ENCODE data around the gene KCNK15.

KCNK15 gene

DNA sequence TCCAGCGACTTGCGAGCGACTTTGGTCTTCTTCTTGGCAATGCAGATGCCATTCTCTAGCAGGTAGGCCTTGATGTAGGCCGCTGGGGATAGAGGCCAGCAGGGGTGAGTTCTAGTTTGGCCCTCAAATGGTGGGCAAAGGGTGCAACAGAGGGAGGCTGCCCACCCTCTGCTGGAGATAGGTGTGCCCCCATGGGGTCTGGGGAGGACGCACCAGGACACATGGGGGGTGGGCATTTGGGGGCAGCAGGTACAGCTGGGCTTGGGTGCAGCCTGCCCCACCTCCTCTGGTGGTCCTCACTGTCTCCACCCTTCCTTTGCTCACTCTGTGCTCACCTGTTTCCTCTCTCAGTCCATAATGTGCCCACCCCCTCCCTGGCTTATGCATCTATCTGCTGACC, 11.3 kb downstream of the KCNK15 start:
- Histone ChIP-seq H3K4me1 (ENCODE audit: insufficient read depth, low read length, poor library complexity, severe bottlenecking) (no peaks in the 10 kb centered on the region), H3K79me2 (ENCODE audit: insufficient read depth, low read length) (no peaks in the 10 kb centered on the region), H3K36me3 (ENCODE audit: insufficient read depth, low read length) (no peaks in the 10 kb centered on the region), H4K20me1 (ENCODE audit: insufficient read depth, low read length, poor library complexity, severe bottlenecking) (no peaks in the 10 kb centered on the region), H3K9me2 (replicated peaks; ENCODE audit: low read depth, low read length) (no peaks in the 10 kb centered on the region), H3K4me2 (ENCODE audit: low read depth, low read length, poor library complexity, severe bottlenecking) (no peak overlapping the region), H3K9me3 (ENCODE audit: insufficient read depth, low read depth, low read length) (no peaks in the 10 kb centered on the region), H3K9ac (ENCODE audit: low read depth, low read length, poor library complexity, severe bottlenecking) (no peak overlapping the region), H2AFZ (ENCODE audit: low read length) (no peak overlapping the region), H3K4me3 (ENCODE audit: low read length, poor library complexity, severe bottlenecking) (no peak overlapping the region), H3K27me3 (ENCODE audit: insufficient read depth, low read length, poor library complexity, severe bottlenecking) (no peaks in the 10 kb centered on the region), H3F3A (ENCODE audit: low read depth) (no peaks in the 10 kb centered on the region)
- TF ChIP-seq EZH2phosphoT487 (IDR thresholded peaks at IDR 0.05; ENCODE audit: borderline replicate concordance) (no peak), CTCF (conservative IDR thresholded peaks at IDR 0.05; ENCODE audit: low read length) (no peak)

DNA sequence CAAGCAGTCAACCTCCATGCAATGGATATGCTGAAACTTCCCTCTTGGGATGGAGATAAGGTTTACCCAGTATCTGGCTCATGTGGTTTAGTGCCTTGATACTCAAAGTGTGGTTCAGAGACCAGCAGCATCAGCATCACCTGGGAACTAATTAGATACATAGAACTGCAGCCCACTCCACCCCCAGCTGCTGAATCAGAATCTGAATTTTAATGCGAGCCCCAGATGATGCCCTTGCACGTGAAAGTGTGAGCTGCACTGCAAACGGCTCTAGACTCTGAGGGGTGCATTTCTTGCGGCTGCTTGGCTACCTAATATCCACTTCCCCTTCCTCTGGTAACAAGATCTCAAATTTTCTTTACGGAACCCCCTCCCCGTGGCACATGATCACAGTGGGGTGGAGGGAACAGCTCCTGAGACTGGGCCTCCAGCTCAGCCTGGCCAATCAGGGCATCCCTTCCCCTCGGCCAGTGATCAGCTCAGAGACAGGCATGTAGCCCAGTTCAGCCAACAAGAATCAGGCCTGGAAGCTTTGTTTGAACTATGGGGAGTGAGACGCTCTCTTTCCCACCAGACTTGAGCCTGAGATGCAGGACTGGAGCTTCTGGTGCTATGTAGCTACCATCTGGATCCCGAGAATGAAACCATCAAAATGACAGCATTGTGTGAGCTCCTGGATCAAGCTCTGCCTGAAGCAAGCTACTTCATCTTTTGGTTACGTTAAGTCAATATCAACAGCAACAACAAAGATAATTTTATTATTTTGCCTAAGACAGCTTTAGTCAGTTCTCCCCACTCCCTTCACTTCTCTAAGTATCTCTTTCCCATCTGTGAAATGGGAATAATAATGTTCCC, 12.8 kb downstream of the KCNK15 start:
- Histone ChIP-seq H2AFZ (ENCODE audit: low read length) (no peak overlapping the region), H3K27me3 (ENCODE audit: insufficient read depth, low read length, poor library complexity, severe bottlenecking) (no peaks in the 10 kb centered on the region), H3K4me3 (ENCODE audit: low read length, poor library complexity, severe bottlenecking) (no peak overlapping the region), H3K9ac (ENCODE audit: low read depth, low read length, poor library complexity, severe bottlenecking) (no peak overlapping the region), H4K20me1 (ENCODE audit: insufficient read depth, low read length, poor library complexity, severe bottlenecking) (no peaks in the 10 kb centered on the region), H3K4me1 (ENCODE audit: insufficient read depth, low read length, poor library complexity, severe bottlenecking) (no peaks in the 10 kb centered on the region), H3K9me3 (ENCODE audit: insufficient read depth, low read depth, low read length) (no peaks in the 10 kb centered on the region), H3K4me2 (ENCODE audit: low read depth, low read length, poor library complexity, severe bottlenecking) (no peak overlapping the region), H3K9me2 (replicated peaks; ENCODE audit: low read depth, low read length) (no peaks in the 10 kb centered on the region), H3K79me2 (ENCODE audit: insufficient read depth, low read length) (no peaks in the 10 kb centered on the region), H3K36me3 (ENCODE audit: insufficient read depth, low read length) (no peaks in the 10 kb centered on the region), H3F3A (ENCODE audit: low read depth) (no peaks in the 10 kb centered on the region)
- TF ChIP-seq EZH2phosphoT487 (IDR thresholded peaks at IDR 0.05; ENCODE audit: borderline replicate concordance) (no peak), CTCF (conservative IDR thresholded peaks at IDR 0.05; ENCODE audit: low read length) (no peak)

GRCh38 chr20:44759595-44759994, 13.9 kb downstream of the KCNK15 start:
- Histone ChIP-seq H3F3A (ENCODE audit: low read depth) (no peaks in the 10 kb centered on the region), H3K9me3 (ENCODE audit: insufficient read depth, low read depth, low read length) (no peaks in the 10 kb centered on the region), H3K79me2 (ENCODE audit: insufficient read depth, low read length) (no peaks in the 10 kb centered on the region), H2AFZ (ENCODE audit: low read length) (no peak overlapping the region), H3K9me2 (replicated peaks; ENCODE audit: low read depth, low read length) (no peaks in the 10 kb centered on the region), H3K4me2 (ENCODE audit: low read depth, low read length, poor library complexity, severe bottlenecking) (no peak overlapping the region), H3K36me3 (ENCODE audit: insufficient read depth, low read length) (no peaks in the 10 kb centered on the region), H4K20me1 (ENCODE audit: insufficient read depth, low read length, poor library complexity, severe bottlenecking) (no peaks in the 10 kb centered on the region), H3K4me3 (ENCODE audit: low read length, poor library complexity, severe bottlenecking) (no peak overlapping the region), H3K9ac (ENCODE audit: low read depth, low read length, poor library complexity, severe bottlenecking) (no peak overlapping the region), H3K27me3 (ENCODE audit: insufficient read depth, low read length, poor library complexity, severe bottlenecking) (no peaks in the 10 kb centered on the region), H3K4me1 (ENCODE audit: insufficient read depth, low read length, poor library complexity, severe bottlenecking) (no peaks in the 10 kb centered on the region)
- TF ChIP-seq EZH2phosphoT487 (IDR thresholded peaks at IDR 0.05; ENCODE audit: borderline replicate concordance) (no peak), CTCF (conservative IDR thresholded peaks at IDR 0.05; ENCODE audit: low read length) (no peak)
